Measurements from ENCODE around the gene STK32C.

STK32C gene

GRCh38 chr10:132169766-132170560, 137.8 kb downstream of the STK32C start (continued):
- TF ChIP-seq POU6F1 (CRISPR knock-in tag; IDR thresholded peaks at IDR 0.05; ENCODE audit: borderline replicate concordance, low read depth) (no peak), OSR1 (CRISPR knock-in tag; IDR thresholded peaks at IDR 0.05) (no peak), ZNF70 (CRISPR knock-in tag; IDR thresholded peaks at IDR 0.05) (no peak), ISL1 (CRISPR knock-in tag; IDR thresholded peaks at IDR 0.05) (no peak), ZNF8 (CRISPR knock-in tag; IDR thresholded peaks at IDR 0.05) (no peak)

DNA sequence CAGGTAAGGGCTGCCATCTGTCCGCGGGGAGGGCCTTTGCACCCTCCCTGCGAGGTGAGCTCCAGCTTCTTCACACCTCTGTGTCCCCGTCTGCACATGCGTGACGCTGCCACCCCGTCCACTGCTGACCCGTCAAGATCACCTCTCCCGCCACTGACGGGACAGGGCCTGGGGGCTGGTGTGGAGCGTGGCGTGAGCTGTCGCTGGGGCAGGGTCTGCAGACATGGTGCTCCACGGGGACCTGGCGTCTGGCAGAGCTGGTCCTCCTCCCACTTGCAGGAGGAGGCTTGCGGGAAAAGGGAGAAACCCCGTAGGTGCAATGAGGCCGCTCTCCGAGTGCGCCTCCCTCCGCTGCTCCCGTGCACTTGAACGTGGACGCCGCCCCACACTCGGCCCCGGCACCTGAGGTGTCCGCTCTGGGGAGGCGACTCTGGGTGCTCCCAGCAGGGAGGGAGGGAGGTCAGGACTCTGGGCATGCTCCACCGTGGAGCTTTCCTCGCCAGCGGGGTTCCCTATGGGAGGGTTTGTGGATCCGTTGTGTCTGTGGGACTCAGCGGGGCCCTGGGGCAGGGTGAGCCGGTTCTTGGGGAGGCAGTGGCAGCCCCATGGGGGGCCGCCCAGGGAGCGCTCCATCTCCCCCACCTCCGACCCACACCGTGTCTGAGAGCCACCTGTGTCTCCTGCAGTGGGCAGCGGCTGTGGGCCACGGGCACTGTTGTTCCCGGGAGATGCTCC, 138.6 kb downstream of the STK32C start:
- no peak for TF ChIP-seq TCF4 (CRISPR knock-in tag; IDR thresholded peaks at IDR 0.05; ENCODE audit: borderline replicate concordance)
- TF ChIP-seq, protein P1, sequence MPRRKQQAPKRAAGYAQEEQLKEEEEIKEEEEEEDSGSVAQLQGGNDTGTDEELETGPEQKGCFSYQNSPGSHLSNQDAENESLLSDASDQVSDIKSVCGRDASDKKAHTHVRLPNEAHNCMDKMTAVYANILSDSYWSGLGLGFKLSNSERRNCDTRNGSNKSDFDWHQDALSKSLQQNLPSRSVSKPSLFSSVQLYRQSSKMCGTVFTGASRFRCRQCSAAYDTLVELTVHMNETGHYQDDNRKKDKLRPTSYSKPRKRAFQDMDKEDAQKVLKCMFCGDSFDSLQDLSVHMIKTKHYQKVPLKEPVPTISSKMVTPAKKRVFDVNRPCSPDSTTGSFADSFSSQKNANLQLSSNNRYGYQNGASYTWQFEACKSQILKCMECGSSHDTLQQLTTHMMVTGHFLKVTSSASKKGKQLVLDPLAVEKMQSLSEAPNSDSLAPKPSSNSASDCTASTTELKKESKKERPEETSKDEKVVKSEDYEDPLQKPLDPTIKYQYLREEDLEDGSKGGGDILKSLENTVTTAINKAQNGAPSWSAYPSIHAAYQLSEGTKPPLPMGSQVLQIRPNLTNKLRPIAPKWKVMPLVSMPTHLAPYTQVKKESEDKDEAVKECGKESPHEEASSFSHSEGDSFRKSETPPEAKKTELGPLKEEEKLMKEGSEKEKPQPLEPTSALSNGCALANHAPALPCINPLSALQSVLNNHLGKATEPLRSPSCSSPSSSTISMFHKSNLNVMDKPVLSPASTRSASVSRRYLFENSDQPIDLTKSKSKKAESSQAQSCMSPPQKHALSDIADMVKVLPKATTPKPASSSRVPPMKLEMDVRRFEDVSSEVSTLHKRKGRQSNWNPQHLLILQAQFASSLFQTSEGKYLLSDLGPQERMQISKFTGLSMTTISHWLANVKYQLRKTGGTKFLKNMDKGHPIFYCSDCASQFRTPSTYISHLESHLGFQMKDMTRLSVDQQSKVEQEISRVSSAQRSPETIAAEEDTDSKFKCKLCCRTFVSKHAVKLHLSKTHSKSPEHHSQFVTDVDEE (CRISPR knock-in tag; IDR thresholded peaks at IDR 0.05) = no peak
- no peak for TF ChIP-seq ZFP3 (CRISPR knock-in tag; IDR thresholded peaks at IDR 0.05)
- TF ChIP-seq BACH2 (CRISPR knock-in tag; IDR thresholded peaks at IDR 0.05; ENCODE audit: borderline replicate concordance) = no peak
- no peak for TF ChIP-seq RARB (CRISPR knock-in tag; IDR thresholded peaks at IDR 0.05)
- no peak for TF ChIP-seq ZFP30 (CRISPR knock-in tag; IDR thresholded peaks at IDR 0.05)
- TF ChIP-seq, protein P2, sequence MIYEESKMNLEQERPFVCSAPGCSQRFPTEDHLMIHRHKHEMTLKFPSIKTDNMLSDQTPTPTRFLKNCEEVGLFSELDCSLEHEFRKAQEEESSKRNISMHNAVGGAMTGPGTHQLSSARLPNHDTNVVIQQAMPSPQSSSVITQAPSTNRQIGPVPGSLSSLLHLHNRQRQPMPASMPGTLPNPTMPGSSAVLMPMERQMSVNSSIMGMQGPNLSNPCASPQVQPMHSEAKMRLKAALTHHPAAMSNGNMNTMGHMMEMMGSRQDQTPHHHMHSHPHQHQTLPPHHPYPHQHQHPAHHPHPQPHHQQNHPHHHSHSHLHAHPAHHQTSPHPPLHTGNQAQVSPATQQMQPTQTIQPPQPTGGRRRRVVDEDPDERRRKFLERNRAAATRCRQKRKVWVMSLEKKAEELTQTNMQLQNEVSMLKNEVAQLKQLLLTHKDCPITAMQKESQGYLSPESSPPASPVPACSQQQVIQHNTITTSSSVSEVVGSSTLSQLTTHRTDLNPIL (CRISPR knock-in tag; IDR thresholded peaks at IDR 0.05; ENCODE audit: low read depth) = no peak
- TF ChIP-seq, protein P3, sequence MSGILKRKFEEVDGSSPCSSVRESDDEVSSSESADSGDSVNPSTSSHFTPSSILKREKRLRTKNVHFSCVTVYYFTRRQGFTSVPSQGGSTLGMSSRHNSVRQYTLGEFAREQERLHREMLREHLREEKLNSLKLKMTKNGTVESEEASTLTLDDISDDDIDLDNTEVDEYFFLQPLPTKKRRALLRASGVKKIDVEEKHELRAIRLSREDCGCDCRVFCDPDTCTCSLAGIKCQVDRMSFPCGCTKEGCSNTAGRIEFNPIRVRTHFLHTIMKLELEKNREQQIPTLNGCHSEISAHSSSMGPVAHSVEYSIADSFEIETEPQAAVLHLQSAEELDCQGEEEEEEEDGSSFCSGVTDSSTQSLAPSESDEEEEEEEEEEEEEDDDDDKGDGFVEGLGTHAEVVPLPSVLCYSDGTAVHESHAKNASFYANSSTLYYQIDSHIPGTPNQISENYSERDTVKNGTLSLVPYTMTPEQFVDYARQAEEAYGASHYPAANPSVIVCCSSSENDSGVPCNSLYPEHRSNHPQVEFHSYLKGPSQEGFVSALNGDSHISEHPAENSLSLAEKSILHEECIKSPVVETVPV (CRISPR knock-in tag; IDR thresholded peaks at IDR 0.05) = no peak
- no peak for TF ChIP-seq OSR1 (CRISPR knock-in tag; IDR thresholded peaks at IDR 0.05)
- no peak for TF ChIP-seq POU6F1 (CRISPR knock-in tag; IDR thresholded peaks at IDR 0.05; ENCODE audit: borderline replicate concordance, low read depth)
- TF ChIP-seq ISL1 (CRISPR knock-in tag; IDR thresholded peaks at IDR 0.05) = no peak
- no peak for TF ChIP-seq ZNF8 (CRISPR knock-in tag; IDR thresholded peaks at IDR 0.05)
- no peak for TF ChIP-seq GLIS3 (CRISPR knock-in tag; IDR thresholded peaks at IDR 0.05)
- no peak for TF ChIP-seq ZNF565 (CRISPR knock-in tag; conservative IDR thresholded peaks at IDR 0.05; ENCODE audit: low read depth)
- ATAC-seq = no peak

DNA sequence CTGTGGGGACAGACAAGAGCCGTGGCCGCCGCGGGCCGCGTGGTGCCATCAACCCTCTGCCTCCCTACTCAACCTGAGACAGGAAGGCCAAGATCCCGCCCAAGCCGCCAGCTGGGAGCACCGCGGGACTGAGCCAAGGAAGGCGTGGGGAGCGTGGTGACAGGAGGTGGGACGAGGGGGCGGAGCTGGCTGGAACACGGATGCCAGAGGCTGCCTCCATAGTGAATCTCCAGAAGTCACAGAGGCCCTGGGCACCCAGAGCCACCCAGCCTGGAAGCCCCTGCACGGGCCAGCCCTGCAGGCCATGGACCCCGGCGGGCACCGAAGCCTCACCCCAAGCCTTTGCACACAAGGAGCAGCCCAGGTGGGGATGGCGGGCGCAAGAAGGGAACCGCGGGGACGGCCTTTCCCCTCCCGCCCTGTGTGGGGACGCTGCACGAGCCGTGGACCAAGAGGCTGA, 139.1 kb downstream of the STK32C start:
- no peak for ATAC-seq
- no peak for TF ChIP-seq SNAI2 (CRISPR knock-in tag; IDR thresholded peaks at IDR 0.05)
- TF ChIP-seq GLIS3 (CRISPR knock-in tag; IDR thresholded peaks at IDR 0.05) = no peak
- TF ChIP-seq, protein P1 (CRISPR knock-in tag; IDR thresholded peaks at IDR 0.05) = no peak
- TF ChIP-seq, protein P3 (CRISPR knock-in tag; IDR thresholded peaks at IDR 0.05) = no peak
- no peak for TF ChIP-seq ZNF8 (CRISPR knock-in tag; IDR thresholded peaks at IDR 0.05)
- no peak for TF ChIP-seq OSR1 (CRISPR knock-in tag; IDR thresholded peaks at IDR 0.05)
- TF ChIP-seq ESRRG (CRISPR knock-in tag; IDR thresholded peaks at IDR 0.05) = no peak
- no peak for TF ChIP-seq BACH2 (CRISPR knock-in tag; IDR thresholded peaks at IDR 0.05; ENCODE audit: borderline replicate concordance)
- TF ChIP-seq ZC3H10 (CRISPR knock-in tag; IDR thresholded peaks at IDR 0.05) = no peak
- TF ChIP-seq, protein P2 (CRISPR knock-in tag; IDR thresholded peaks at IDR 0.05; ENCODE audit: low read depth) = no peak
- TF ChIP-seq RARB (CRISPR knock-in tag; IDR thresholded peaks at IDR 0.05) = no peak
- TF ChIP-seq ISL1 (CRISPR knock-in tag; IDR thresholded peaks at IDR 0.05) = no peak
- TF ChIP-seq PPARA (CRISPR knock-in tag; IDR thresholded peaks at IDR 0.05; ENCODE audit: borderline replicate concordance) = no peak

Data from SK-N-SH treated with all-trans-retinoic acid at 6 μM for 48 hours (cell line).